Measurements from ENCODE around the gene SDE2.
"Not testable (repeated sequence)": the region's sequence is repeated elsewhere in the genome, so short reads cannot be mapped to it uniquely, and the experiment has no call there.

Gene SDE2

GRCh38 chr1:225937048-225937968, 61.8 kb downstream of the SDE2 start:
- no peak for TF ChIP-seq CTCF (IDR thresholded peaks at IDR 0.05; ENCODE audit: insufficient read depth, low read length, missing control alignments)
- DNase-seq (ENCODE audit: low read depth, low spot score) = no peak
- no peak overlapping the region for H3K4me3 ChIP-seq (ENCODE audit: low read depth, low read length)
- CTCF ChIA-PET = interaction anchor here (0.6 to 1.3 kb wide), 3 partner anchors 26 to 463 kb away, joined by 3 to 5 read pairs (median 5); no protein-coding TSS in a partner anchor
- POLR2A ChIA-PET = no interaction called here

- CTCF ChIA-PET = interaction anchor here (0.6 to 2.1 kb wide), 4 partner anchors 10 to 617 kb away, joined by 3 to 5 read pairs (median 4); no protein-coding TSS in a partner anchor
These were observed 62.6 kb downstream of the SDE2 start for GRCh38 chr1:225936523-225936922.

GRCh38 chr1:225936086-225936485, 63.1 kb downstream of the SDE2 start:
- POLR2A ChIA-PET = interaction anchor here (0.9 kb wide), 1 partner anchor 12 kb away, joined by 3 read pairs; the partner anchor contains the start of gene PYCR2
- not testable (repeated sequence) for H3K4me3 ChIP-seq (ENCODE audit: low read depth, low read length); DNase-seq (ENCODE audit: low read depth, low spot score)
- CTCF ChIA-PET = interaction anchor here (0.6 to 2.1 kb wide), 3 partner anchors 10 to 617 kb away, joined by 3 to 4 read pairs (median 3); no protein-coding TSS in a partner anchor

More at GRCh38 chr1:225936523-225936922, 62.6 kb downstream of the SDE2 start:
- POLR2A ChIA-PET = interaction anchor here (0.9 kb wide), 1 partner anchor 12 kb away, joined by 3 read pairs; the partner anchor contains the start of gene PYCR2
- no peak overlapping the region for H3K4me3 ChIP-seq (ENCODE audit: low read depth, low read length)
- DNase-seq (ENCODE audit: low read depth, low spot score) = no peak
- no peak for TF ChIP-seq CTCF (IDR thresholded peaks at IDR 0.05; ENCODE audit: insufficient read depth, low read length, missing control alignments)

- DNase-seq (ENCODE audit: low read depth, low spot score) = no peak
- no peak overlapping the region for H3K4me3 ChIP-seq (ENCODE audit: low read depth, low read length)
- ChIA-PET POLR2A (no interaction called here), CTCF (interaction anchor here (1.0 to 2.1 kb wide), 2 partner anchors 8 to 23 kb away, joined by 4 to 5 read pairs; no protein-coding TSS in a partner anchor)
- TF ChIP-seq CTCF (IDR thresholded peaks at IDR 0.05; ENCODE audit: insufficient read depth, low read length, missing control alignments) = no peak
These were observed 64.4 kb downstream of the SDE2 start for GRCh38 chr1:225934711-225935110.

GRCh38 chr1:225933072-225933471, 66.1 kb downstream of the SDE2 start:
- POLR2A ChIA-PET = interaction anchor here (1.4 kb wide), 1 partner anchor 9 kb away, joined by 4 read pairs; the partner anchor contains the start of gene PYCR2
- DNase-seq (ENCODE audit: low read depth, low spot score) = no peak
- no peak for TF ChIP-seq CTCF (IDR thresholded peaks at IDR 0.05; ENCODE audit: insufficient read depth, low read length, missing control alignments)
- CTCF ChIA-PET = interaction anchor here (1.4 kb wide), 1 partner anchor 155 kb away, joined by 4 read pairs; the partner anchor contains the start of gene SRP9
- H3K4me3 ChIP-seq (ENCODE audit: low read depth, low read length) = no peak overlapping the region

Data from AG04449 (cell line).